K562 (cell line): ENCODE data around the gene BLTP2. TPM values are rescaled to one million over a fixed set of nuclear protein-coding genes. Genes with fewer than 3 reads are reported as not detected.
A peak's percentile ranks its signal among the peaks of the same experiment; 100 is the strongest.

Experiments
- ATAC-seq: fragments of 200-7000 bp; cut with Tn5 transposase; 3 replicates; pipeline ENCODE4 v1.9.1; 2020; ENCODE audit warnings: moderate library complexity
- BruUV-seq: library from RNA; stranded (reverse); fragments of 400-500 nt; replicated peaks from 2 replicates; lab custom pipeline; 2021; lab: Mats Ljungman, UMichigan
- CTCF ChIA-PET: fragments of 300-600 bp; formaldehyde crosslinking; extraction: SDS; loops from one replicate; lab custom pipeline; 2021; ENCODE audit warnings: low intra/inter-chr PET ratio; lab: Yijun Ruan, JAX
- POLR2A ChIA-PET: fragments of 300-600, 350-650 bp; sonication (Branson Sonifier 250); formaldehyde crosslinking; extraction: SDS; loops from one replicate; lab custom pipeline; 2021; ENCODE audit warnings: antibody characterized with exemption, inconsistent platforms; lab: Yijun Ruan, JAX
- DNase-seq, 4 experiments: peaks; one replicate each; pipeline versions ENCODE4 v3.0.0 to v3.0.0-alpha.2; 2011 to 2018; ENCODE audit warnings: low spot score in 3 of 4, mixed read lengths in 3 of 4; ENCODE audit errors: extremely low read depth in 1 of 4
- FAIRE-seq: peaks from 2 replicates; lab custom pipeline; 2011; peaks lifted over from hg19 to GRCh38; lab: Jason Lieb, UNC
- H2AFZ ChIP-seq: 2 replicates; pipeline ENCODE4 v1.6.0; 2011; ENCODE audit warnings: low read depth, low read length, control low read depth, inconsistent platforms
- H3K27ac ChIP-seq: fragments of 200-600 bp; 3 replicates; pipeline ENCODE4 v1.8.0; 2011; ENCODE audit warnings: low read depth, mild to moderate bottlenecking, control low read depth, inconsistent platforms, low read length, moderate library complexity, mixed read lengths; ENCODE audit errors: extremely low read depth
- H3K27me3 ChIP-seq, 2 experiments: fragments of 300-600 bp in 1 of 2; 2 replicates in 1 of 2; 3 replicates in 1 of 2; pipeline versions ENCODE4 v1.6.0 to v1.8.0; 2011; ENCODE audit warnings: inconsistent platforms in 2 of 2, low read length in 2 of 2, mild to moderate bottlenecking in 1 of 2, mixed read lengths in 1 of 2, moderate library complexity in 1 of 2; ENCODE audit not compliant: control insufficient read depth in 2 of 2, insufficient read depth in 2 of 2
- H3K36me3 ChIP-seq: fragments of 300-600 bp; 3 replicates; pipeline ENCODE4 v1.8.0; 2011; ENCODE audit warnings: mild to moderate bottlenecking, low read length, inconsistent platforms; ENCODE audit not compliant: control insufficient read depth, insufficient read depth
- H3K4me1 ChIP-seq, 2 experiments: fragments of 200-600 bp in 1 of 2; replicated peaks in 1 of 2; 2 replicates in 1 of 2; 3 replicates in 1 of 2; pipeline versions ENCODE4 v1.5.1 to v1.8.0; 2011; ENCODE audit warnings: inconsistent platforms in 2 of 2, low read length in 2 of 2, mild to moderate bottlenecking in 1 of 2, mixed read lengths in 1 of 2, moderate library complexity in 1 of 2; ENCODE audit not compliant: control insufficient read depth in 2 of 2, insufficient read depth in 2 of 2
- H3K4me2 ChIP-seq: 2 replicates; pipeline ENCODE4 v1.6.1; 2011; ENCODE audit warnings: low read length, control low read depth, inconsistent platforms, mixed read lengths; ENCODE audit not compliant: insufficient read depth
- H3K4me3 ChIP-seq: fragments of 200-600 bp; sonication (generic), shearing (Covaris generic); 2 replicates; pipeline ENCODE4 v1.5.1; 2016; ENCODE audit warnings: control low read depth, inconsistent platforms
- H3K79me2 ChIP-seq: fragments of 200-600 bp; 3 replicates; pipeline ENCODE4 v1.8.0; 2011; ENCODE audit warnings: low read length, inconsistent platforms; ENCODE audit not compliant: control insufficient read depth, insufficient read depth
- H3K9ac ChIP-seq, 2 experiments: 2 replicates each; pipeline versions ENCODE4 v1.6.0 to v1.6.1; 2011; ENCODE audit warnings: low read depth in 2 of 2, low read length in 2 of 2, control low read depth in 1 of 2, inconsistent platforms in 1 of 2, mild to moderate bottlenecking in 1 of 2, mixed read lengths in 1 of 2; ENCODE audit not compliant: insufficient read depth in 1 of 2
- H3K9me1 ChIP-seq: one replicate; pipeline ENCODE4 v1.6.0; 2011; ENCODE audit warnings: inconsistent platforms, mild to moderate bottlenecking, low read length, moderate library complexity; ENCODE audit not compliant: control insufficient read depth, insufficient read depth
- H3K9me3 ChIP-seq: replicated peaks from 2 replicates; pipeline ENCODE4 v1.5.1; 2011; ENCODE audit warnings: low read depth, low read length, inconsistent platforms; ENCODE audit not compliant: control insufficient read depth, insufficient read depth
- H4K20me1 ChIP-seq: replicated peaks from 2 replicates; pipeline ENCODE4 v1.6.1; 2011; ENCODE audit warnings: low read length, inconsistent platforms, mixed read lengths; ENCODE audit not compliant: control insufficient read depth, insufficient read depth
- CBFB ChIP-seq: sonication (generic); formaldehyde crosslinking; IDR thresholded peaks from 2 replicates; pipeline ENCODE4 v1.4.0; 2020; ENCODE audit warnings: mild to moderate bottlenecking, missing genetic modification reagents
- EP300 ChIP-seq: IDR thresholded peaks from 2 replicates; pipeline ENCODE4 v1.6.1; 2012; ENCODE audit warnings: low read length, improper control_type of control experiment
- KAT2B ChIP-seq: IDR thresholded peaks from one replicate; pipeline ENCODE4 v1.6.1; 2012; ENCODE audit warnings: low read depth, mild to moderate bottlenecking, control low read depth, inconsistent platforms, low read length, moderate library complexity
- KLF16 ChIP-seq: IDR thresholded peaks from 2 replicates; pipeline ENCODE4 v1.6.1; 2016; ENCODE audit warnings: antibody characterized with exemption
- MEF2D ChIP-seq: conservative IDR thresholded peaks from 2 replicates; pipeline ENCODE4 v1.6.1; 2016; ENCODE audit warnings: low read depth, missing genetic modification characterization, missing compliant biosample characterization
- NFIC ChIP-seq: fragments of 450-650 bp; IDR thresholded peaks from 2 replicates; pipeline ENCODE4 v1.6.1; 2017; ENCODE audit warnings: mild to moderate bottlenecking, inconsistent platforms
- STAT5B ChIP-seq: fragments of 250-450 bp; sonication (Bioruptor Pico); IDR thresholded peaks from 2 replicates; pipeline ENCODE4 v1.8.0; 2021; ENCODE audit warnings: mild to moderate bottlenecking, inconsistent platforms
- ZBTB8A ChIP-seq: fragments of 450-650 bp; IDR thresholded peaks from 2 replicates; pipeline ENCODE4 v1.6.1; 2018; ENCODE audit warnings: mild to moderate bottlenecking, moderate library complexity; ENCODE audit not compliant: partially characterized antibody
- ZFP36 ChIP-seq: fragments of 150-350 bp; IDR thresholded peaks from 2 replicates; pipeline ENCODE4 v1.6.1; 2018; ENCODE audit warnings: low read length, low read depth; ENCODE audit not compliant: partially characterized antibody
- WGBS: fragments of 100-300 bp; shearing (Covaris generic); methylation state at CpG from one replicate; pipeline ENCODE4 v1.1.6; 2016; ENCODE audit warnings: low coverage, mixed read lengths; ENCODE audit not compliant: insufficient coverage; ENCODE audit errors: missing lambda C conversion rate; 5-methylcytosine and 5-hydroxymethylcytosine counted together
- in situ Hi-C: fragments of 300-500 bp; cut with MboI; formaldehyde crosslinking; loops from 4 replicates; pipeline ENCODE4 v1.15.0; 2018; ENCODE audit warnings: inconsistent platforms, mixed read lengths
- intact Hi-C: fragments of 100-400 bp; cut with micrococcal nuclease; formaldehyde crosslinking; loops from 2 replicates; pipeline ENCODE4 v1.14.2; 2022
- polyA plus RNA-seq, 8 experiments: library from polyadenylated mRNA; depleted of rRNA in 4 of 8; stranded (reverse) in 5 of 8; unstranded in 3 of 8; fragments of >200 nt; fragmentation: Nextera tagmentation in 2 of 8; fragmentation: Illumina TruSeq in 1 of 8; extraction: Ambion mirVana in 2 of 8; extraction: Trizol in 1 of 8; gene quantifications; 2 replicates each; pipeline versions ENCODE4 v1.2.1 to v1.2.3, GENCODE V29; 2011 to 2014; ENCODE audit warnings: inconsistent platforms in 1 of 8, missing spikeins in 1 of 8
- total RNA-seq, 7 experiments: library from RNA; depleted of rRNA in 6 of 7; stranded (reverse); fragments of >200 nt in 6 of 7; fragmentation: Illumina TruSeq in 2 of 7; extraction: Trizol in 2 of 7; gene quantifications; 2 replicates each; pipeline versions ENCODE4 v1.2.1 to v1.2.3, GENCODE V29; 2011 to 2021; ENCODE audit warnings: low replicate concordance in 1 of 7
- TF ChIP-seq, protein P1 (sequence below): fragments of 250-450 bp; sonication (Bioruptor Pico); IDR thresholded peaks from 2 replicates; pipeline ENCODE4 v1.9.0; 2021; ENCODE audit warnings: mild to moderate bottlenecking
- TF ChIP-seq, protein P2 (sequence below): fragments of 450-650 bp; IDR thresholded peaks from one replicate; pipeline ENCODE4 v1.6.1; 2018; ENCODE audit warnings: mild to moderate bottlenecking, moderate library complexity; ENCODE audit not compliant: partially characterized antibody
- TF ChIP-seq, protein P3 (sequence below): fragments of 200-400 bp; formaldehyde crosslinking; IDR thresholded peaks from 2 replicates; pipeline ENCODE4 v1.6.1; 2017; ENCODE audit warnings: mild to moderate bottlenecking, low read depth, low read length, moderate library complexity

BLTP2 gene
- total and polyA plus RNA-seq, 9 of the 15 experiments (the other 6 are each of a cell fraction or from before 2014, with no cell fraction given) = 14.7 to 174 (median 103) TPM

DNA sequence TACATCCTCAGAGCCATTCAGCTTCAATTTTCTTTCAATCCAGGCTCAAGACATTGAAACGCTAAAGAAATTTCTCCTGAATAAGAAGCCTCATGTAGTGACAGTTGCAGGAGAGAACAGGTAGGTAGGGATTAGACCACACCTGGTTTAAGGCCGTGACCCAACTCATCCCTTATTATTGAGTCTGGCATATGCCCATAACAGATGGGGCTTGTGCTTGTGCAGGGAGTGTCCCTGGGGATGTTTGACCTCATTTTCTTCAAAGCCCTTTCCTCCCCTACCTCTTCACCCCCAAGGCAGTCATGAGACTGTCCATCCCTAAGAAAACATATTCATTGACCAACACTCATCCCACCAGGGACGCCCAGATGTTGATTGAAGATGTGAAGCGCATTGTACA, 41.3 kb upstream of the BLTP2 start:
- H3K9me3 ChIP-seq = no peaks in the 10 kb centered on the region
- CTCF ChIA-PET = no interaction called here
- in situ Hi-C loops = no loop called here
- no peak for FAIRE-seq
- no peaks in the 10 kb centered on the region for H4K20me1 ChIP-seq
- WGBS = 88% methylated on average over 4 of the region's 4 CpGs
- no peaks in the 10 kb centered on the region for H3K27me3 ChIP-seq
- ATAC-seq = no peak
- DNase-seq = no peak
- H3K9ac ChIP-seq = no peak overlapping the region
- TF ChIP-seq ZBTB8A (no peak), KAT2B (no peak), NFIC (peak; percentile 36), KLF16 (no peak), EP300 (no peak)
- TF ChIP-seq, protein P1, sequence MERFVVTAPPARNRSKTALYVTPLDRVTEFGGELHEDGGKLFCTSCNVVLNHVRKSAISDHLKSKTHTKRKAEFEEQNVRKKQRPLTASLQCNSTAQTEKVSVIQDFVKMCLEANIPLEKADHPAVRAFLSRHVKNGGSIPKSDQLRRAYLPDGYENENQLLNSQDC = no peak
- intact Hi-C loops = no loop called here
- H3K4me3 ChIP-seq = no peak overlapping the region
- POLR2A ChIA-PET = interaction anchor here (0.7 to 1.2 kb wide), 5 partner anchors 15 to 59 kb away, joined by 3 read pairs; partner anchors contain the start of gene RPL23A
- no peak overlapping the region for H3K4me2 ChIP-seq
- H3K9me1 ChIP-seq = no peaks in the 10 kb centered on the region
- peaks cover 97% of the 10 kb centered on the region for H3K36me3 ChIP-seq
- H3K4me1 ChIP-seq = no peaks in the 10 kb centered on the region
- no peaks in the 10 kb centered on the region for H3K79me2 ChIP-seq
- no TSS peak for BruUV-seq
- H3K27ac ChIP-seq = no peak overlapping the region
- no peak overlapping the region for H2AFZ ChIP-seq

DNA sequence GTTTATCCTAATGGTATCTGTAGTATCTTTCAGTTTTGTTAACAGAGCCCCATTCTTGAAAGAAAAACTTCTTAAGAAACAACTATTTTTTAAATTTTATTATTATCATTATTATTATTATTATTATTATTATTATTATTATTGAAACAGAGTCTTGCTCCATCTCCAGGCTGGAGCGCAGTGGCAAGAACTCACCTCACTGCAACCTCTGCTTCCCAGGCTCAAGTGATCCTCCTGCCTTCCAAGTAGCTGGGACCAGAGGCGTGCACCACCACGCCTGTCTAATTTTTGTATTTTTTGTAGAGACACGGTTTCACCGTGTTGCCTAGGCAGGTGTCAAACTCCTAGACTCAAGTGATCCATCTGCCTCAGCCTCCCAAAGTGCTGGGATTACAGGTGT, 40.4 kb upstream of the BLTP2 start:
- intact Hi-C loops = no loop called here
- ATAC-seq = no peak
- Histone ChIP-seq H3K27ac (no peak overlapping the region), H3K4me2 (no peak overlapping the region), H3K9me3 (no peaks in the 10 kb centered on the region), H3K9ac (no peak overlapping the region), H3K79me2 (no peaks in the 10 kb centered on the region), H3K27me3 (no peaks in the 10 kb centered on the region), H2AFZ (no peak overlapping the region), H3K4me3 (no peak overlapping the region), H3K4me1 (no peaks in the 10 kb centered on the region), H3K36me3 (peaks cover 97% of the 10 kb centered on the region), H3K9me1 (no peaks in the 10 kb centered on the region), H4K20me1 (no peaks in the 10 kb centered on the region)
- ChIA-PET POLR2A (interaction anchor here (0.6 to 0.9 kb wide), 2 partner anchors 9 to 58 kb away, joined by 3 read pairs; no protein-coding TSS in a partner anchor), CTCF (interaction anchor here (0.6 kb wide), 2 partner anchors 14 to 427 kb away, joined by 3 to 4 read pairs; no protein-coding TSS in a partner anchor)
- BruUV-seq = no TSS peak
- DNase-seq = no peak
- in situ Hi-C loops = no loop called here
- 92% methylated on average over 5 of the region's 5 CpGs for WGBS
- no peak for FAIRE-seq
- TF ChIP-seq ZFP36 (no peak), MEF2D (tag) (no peak), CBFB (CRISPR knock-in tag) (no peak), STAT5B (CRISPR knock-in tag) (no peak)
- TF ChIP-seq, protein P2, sequence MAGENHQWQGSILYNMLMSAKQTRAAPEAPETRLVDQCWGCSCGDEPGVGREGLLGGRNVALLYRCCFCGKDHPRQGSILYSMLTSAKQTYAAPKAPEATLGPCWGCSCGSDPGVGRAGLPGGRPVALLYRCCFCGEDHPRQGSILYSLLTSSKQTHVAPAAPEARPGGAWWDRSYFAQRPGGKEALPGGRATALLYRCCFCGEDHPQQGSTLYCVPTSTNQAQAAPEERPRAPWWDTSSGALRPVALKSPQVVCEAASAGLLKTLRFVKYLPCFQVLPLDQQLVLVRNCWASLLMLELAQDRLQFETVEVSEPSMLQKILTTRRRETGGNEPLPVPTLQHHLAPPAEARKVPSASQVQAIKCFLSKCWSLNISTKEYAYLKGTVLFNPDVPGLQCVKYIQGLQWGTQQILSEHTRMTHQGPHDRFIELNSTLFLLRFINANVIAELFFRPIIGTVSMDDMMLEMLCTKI = no peak
- TF ChIP-seq, protein P3, sequence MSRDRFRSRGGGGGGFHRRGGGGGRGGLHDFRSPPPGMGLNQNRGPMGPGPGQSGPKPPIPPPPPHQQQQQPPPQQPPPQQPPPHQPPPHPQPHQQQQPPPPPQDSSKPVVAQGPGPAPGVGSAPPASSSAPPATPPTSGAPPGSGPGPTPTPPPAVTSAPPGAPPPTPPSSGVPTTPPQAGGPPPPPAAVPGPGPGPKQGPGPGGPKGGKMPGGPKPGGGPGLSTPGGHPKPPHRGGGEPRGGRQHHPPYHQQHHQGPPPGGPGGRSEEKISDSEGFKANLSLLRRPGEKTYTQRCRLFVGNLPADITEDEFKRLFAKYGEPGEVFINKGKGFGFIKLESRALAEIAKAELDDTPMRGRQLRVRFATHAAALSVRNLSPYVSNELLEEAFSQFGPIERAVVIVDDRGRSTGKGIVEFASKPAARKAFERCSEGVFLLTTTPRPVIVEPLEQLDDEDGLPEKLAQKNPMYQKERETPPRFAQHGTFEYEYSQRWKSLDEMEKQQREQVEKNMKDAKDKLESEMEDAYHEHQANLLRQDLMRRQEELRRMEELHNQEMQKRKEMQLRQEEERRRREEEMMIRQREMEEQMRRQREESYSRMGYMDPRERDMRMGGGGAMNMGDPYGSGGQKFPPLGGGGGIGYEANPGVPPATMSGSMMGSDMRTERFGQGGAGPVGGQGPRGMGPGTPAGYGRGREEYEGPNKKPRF = no peak
